ENCODE measurements around the gene RGS3.

Gene RGS3

DNA sequence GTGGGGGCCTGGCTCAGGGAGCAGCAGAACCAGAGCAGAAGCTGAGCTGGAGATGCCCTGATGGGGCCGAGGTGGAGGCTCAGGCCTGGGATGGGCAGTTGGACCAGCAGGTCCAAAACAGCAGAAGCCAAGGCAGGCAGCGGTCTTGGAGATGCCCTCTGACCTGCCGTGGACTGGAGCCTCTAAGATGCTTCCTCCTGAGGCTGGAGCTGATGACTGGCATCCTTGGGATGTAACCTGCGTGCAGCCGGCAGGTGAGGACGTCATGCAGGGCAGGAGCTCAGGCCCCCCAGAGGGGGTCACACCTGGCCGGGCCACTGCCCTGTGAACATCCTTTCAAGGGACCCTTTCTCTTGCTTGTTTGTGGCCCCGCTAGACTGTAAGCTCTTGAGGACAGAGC lies 162.0 kb downstream of the RGS3 start:
- in situ Hi-C loops (cut with HindIII; ENCODE audit: low pct_ligation_motif_present, low sequenced_read_pairs): no loop called here

GRCh38 chr9:113626735-113627495 lies 163.4 kb downstream of the RGS3 start:
- H3K27me3 ChIP-seq (replicated peaks): no peaks in the 10 kb centered on the region
- TF ChIP-seq CTCF (IDR thresholded peaks at IDR 0.05; ENCODE audit: low read depth, low read length, missing control alignments): no peak
- no peaks in the 10 kb centered on the region for H3K36me3 ChIP-seq (replicated peaks)
- no peak overlapping the region for H3K4me3 ChIP-seq (ENCODE audit: low read depth, low read length)
- no peak overlapping the region for H3K27ac ChIP-seq
- no peak for DNase-seq
- in situ Hi-C loops (cut with HindIII; ENCODE audit: low pct_ligation_motif_present, low sequenced_read_pairs): no loop called here

More for the DNA sequence above, 162.0 kb downstream of the RGS3 start:
- H3K4me3 ChIP-seq (ENCODE audit: low read depth, low read length): no peak overlapping the region
- DNase-seq: no peak
- H3K36me3 ChIP-seq (replicated peaks): no peaks in the 10 kb centered on the region
- H3K27ac ChIP-seq: no peak overlapping the region
- TF ChIP-seq CTCF (IDR thresholded peaks at IDR 0.05; ENCODE audit: low read depth, low read length, missing control alignments): no peak
- H3K27me3 ChIP-seq (replicated peaks): no peaks in the 10 kb centered on the region

DNA sequence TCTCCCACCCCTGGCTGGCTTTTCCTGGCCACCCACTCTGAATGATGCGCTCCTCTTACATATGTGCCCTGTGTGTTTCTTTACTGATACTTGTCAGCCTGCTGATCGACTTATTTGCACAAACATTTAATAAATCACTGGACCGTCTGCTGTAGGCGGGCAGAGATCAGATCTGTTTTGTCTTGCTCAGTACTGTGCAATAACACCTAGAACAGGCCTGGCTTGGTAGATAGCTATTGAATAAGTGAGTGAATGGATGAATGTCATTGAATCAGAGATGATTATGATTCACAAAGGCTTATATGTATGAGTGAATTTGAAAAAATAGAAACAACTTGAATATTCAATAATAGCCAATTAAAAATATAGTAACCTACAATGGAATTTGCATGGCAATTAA lies 165.1 kb downstream of the RGS3 start:
- no peaks in the 10 kb centered on the region for H3K36me3 ChIP-seq (replicated peaks)
- TF ChIP-seq CTCF (IDR thresholded peaks at IDR 0.05; ENCODE audit: low read depth, low read length, missing control alignments): no peak
- in situ Hi-C loops (cut with HindIII; ENCODE audit: low pct_ligation_motif_present, low sequenced_read_pairs): no loop called here
- H3K27me3 ChIP-seq (replicated peaks): no peaks in the 10 kb centered on the region
- DNase-seq: no peak
- no peak overlapping the region for H3K4me3 ChIP-seq (ENCODE audit: low read depth, low read length)
- H3K27ac ChIP-seq: no peak overlapping the region

- Histone ChIP-seq H3K27ac (no peak overlapping the region), H3K4me3 (ENCODE audit: low read depth, low read length) (no peak overlapping the region), H3K27me3 (replicated peaks) (no peaks in the 10 kb centered on the region), H3K36me3 (replicated peaks) (no peaks in the 10 kb centered on the region)
- in situ Hi-C loops (cut with HindIII; ENCODE audit: low pct_ligation_motif_present, low sequenced_read_pairs): no loop called here
- TF ChIP-seq CTCF (IDR thresholded peaks at IDR 0.05; ENCODE audit: low read depth, low read length, missing control alignments): no peak
- DNase-seq: no peak
Measured at GRCh38 chr9:113630386-113631136, 167.0 kb downstream of the RGS3 start.

DNA sequence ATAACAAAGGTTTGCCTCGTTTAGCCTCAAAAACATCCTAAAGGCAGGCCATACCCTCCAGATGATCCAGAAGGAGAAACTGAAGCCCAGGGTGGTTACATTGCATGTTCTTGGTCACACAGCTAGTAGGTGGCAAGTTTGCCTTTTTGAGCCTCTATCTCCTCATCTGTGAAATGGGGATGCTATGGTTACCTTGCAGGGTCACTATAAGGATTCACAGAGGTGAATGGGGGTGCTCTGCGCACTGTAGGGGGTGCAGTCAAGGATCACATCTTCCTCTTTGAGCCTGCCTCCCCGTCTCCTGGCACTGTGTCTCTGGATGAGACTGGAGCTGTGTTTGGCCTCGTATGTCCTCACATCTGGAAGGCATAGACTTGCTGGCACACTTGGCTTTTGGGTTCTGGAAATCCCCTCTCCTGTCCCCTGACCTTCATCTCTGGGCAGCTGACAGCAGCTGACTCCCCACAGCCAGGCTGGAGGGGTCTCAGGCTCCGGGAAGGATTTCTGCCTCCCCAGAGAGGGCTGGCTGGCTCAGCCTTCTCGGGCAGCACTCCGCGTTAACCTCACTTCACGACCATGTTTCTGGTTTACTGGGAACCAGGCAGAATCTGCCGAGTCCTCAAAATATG lies 167.7 kb downstream of the RGS3 start:
- H3K27ac ChIP-seq: no peak overlapping the region
- H3K27me3 ChIP-seq (replicated peaks): no peaks in the 10 kb centered on the region
- no peak overlapping the region for H3K4me3 ChIP-seq (ENCODE audit: low read depth, low read length)
- TF ChIP-seq CTCF (IDR thresholded peaks at IDR 0.05; ENCODE audit: low read depth, low read length, missing control alignments): no peak
- DNase-seq: no peak
- in situ Hi-C loops (cut with HindIII; ENCODE audit: low pct_ligation_motif_present, low sequenced_read_pairs): no loop called here
- H3K36me3 ChIP-seq (replicated peaks): no peaks in the 10 kb centered on the region

All from brain microvascular endothelial cell (primary cell).